ENCODE results near the gene CPD. TPM values are rescaled to one million over a fixed set of nuclear protein-coding genes. Genes with fewer than 3 reads are reported as not detected.
A peak's percentile ranks its signal among the peaks of the same experiment; 100 is the strongest.

The CPD gene
- total and polyA plus RNA-seq, 2 of the 13 experiments (the other 11 are each of a cell fraction or from before 2014, with no cell fraction given), result 46.1 to 72.3 TPM

DNA sequence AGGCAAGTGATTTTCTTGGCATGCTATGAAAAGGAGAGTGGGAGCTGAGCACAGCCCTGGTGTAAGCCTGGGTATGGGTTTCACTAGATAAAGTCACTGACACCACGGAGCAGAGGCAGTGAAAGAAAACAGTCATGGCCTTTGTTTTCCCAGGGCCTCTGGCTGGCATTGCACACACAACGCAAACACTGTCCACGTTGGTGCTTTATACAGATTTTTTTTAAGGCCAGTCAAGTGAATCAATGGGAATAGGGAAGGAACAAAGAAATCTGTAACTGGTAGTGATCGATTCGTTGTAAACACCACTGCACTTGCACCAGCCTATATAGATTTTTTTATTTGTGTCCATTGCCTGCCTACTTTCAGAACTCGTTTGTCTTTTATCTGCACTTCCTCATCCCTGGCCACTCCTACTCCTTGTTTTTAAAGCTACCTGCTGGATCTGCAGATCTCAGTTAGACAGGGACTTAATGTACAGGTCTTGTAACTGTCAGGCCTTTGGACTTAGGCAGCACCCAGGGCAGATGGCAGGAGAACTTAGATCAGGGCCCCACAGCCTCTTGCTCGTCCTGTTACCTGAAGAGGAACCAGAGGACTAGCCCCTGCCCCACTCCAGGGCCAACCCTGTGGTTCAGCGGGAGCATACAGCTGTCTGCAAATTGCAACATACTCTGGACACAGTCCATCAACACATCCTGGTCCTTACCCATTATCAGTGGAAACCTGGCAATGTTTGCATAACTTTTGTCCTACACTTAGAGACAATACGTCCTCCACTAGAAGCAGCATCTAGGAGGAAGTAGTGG, 34.2 kb upstream of the CPD start (continued):
- 0 out of 4 replicates have a peak, but pooled peaks of 1 of the 2 experiments have one; percentile 1 for TF ChIP-seq MAFK (conservative IDR thresholded peaks at IDR 0.05 in 1 of 2, IDR thresholded peaks at IDR 0.05 in 1 of 2; ENCODE audit: low read length in 2 of 2)
- TF ChIP-seq ZNF138 (CRISPR knock-in tag; IDR thresholded peaks at IDR 0.05; ENCODE audit: low read depth), result no peak
- TF ChIP-seq CREM (IDR thresholded peaks at IDR 0.05), result peak; percentile 69
- no peak for TF ChIP-seq CREM (CRISPR knock-in tag; IDR thresholded peaks at IDR 0.05)
- TF ChIP-seq TFDP2 (CRISPR knock-in tag; IDR thresholded peaks at IDR 0.05), result peak; percentile 55; the same call in 1 of the 2 replicates
- no peak for TF ChIP-seq IKZF1 (IDR thresholded peaks at IDR 0.05)
- TF ChIP-seq, protein P1, sequence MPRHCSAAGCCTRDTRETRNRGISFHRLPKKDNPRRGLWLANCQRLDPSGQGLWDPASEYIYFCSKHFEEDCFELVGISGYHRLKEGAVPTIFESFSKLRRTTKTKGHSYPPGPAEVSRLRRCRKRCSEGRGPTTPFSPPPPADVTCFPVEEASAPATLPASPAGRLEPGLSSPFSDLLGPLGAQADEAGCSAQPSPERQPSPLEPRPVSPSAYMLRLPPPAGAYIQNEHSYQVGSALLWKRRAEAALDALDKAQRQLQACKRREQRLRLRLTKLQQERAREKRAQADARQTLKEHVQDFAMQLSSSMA (CRISPR knock-in tag; IDR thresholded peaks at IDR 0.05), result 0 out of 2 replicates have a peak, but pooled peaks have one; percentile 50
- TF ChIP-seq GABPA (IDR thresholded peaks at IDR 0.05; ENCODE audit: low read depth, low read length), result no peak
- no peak; the same call in 1 of the 2 replicates for TF ChIP-seq GABPA (CRISPR knock-in tag; IDR thresholded peaks at IDR 0.05; ENCODE audit: low read depth)
- TF ChIP-seq, protein P2, sequence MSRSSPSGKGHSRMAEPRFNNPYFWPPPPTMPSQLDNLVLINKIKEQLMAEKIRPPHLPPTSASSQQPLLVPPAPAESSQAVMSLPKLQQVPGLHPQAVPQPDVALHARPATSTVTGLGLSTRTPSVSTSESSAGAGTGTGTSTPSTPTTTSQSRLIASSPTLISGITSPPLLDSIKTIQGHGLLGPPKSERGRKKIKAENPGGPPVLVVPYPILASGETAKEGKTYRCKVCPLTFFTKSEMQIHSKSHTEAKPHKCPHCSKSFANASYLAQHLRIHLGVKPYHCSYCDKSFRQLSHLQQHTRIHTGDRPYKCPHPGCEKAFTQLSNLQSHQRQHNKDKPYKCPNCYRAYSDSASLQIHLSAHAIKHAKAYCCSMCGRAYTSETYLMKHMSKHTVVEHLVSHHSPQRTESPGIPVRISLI (CRISPR knock-in tag; IDR thresholded peaks at IDR 0.05; ENCODE audit: borderline replicate concordance), result peak; percentile 96
- TF ChIP-seq, protein P3, sequence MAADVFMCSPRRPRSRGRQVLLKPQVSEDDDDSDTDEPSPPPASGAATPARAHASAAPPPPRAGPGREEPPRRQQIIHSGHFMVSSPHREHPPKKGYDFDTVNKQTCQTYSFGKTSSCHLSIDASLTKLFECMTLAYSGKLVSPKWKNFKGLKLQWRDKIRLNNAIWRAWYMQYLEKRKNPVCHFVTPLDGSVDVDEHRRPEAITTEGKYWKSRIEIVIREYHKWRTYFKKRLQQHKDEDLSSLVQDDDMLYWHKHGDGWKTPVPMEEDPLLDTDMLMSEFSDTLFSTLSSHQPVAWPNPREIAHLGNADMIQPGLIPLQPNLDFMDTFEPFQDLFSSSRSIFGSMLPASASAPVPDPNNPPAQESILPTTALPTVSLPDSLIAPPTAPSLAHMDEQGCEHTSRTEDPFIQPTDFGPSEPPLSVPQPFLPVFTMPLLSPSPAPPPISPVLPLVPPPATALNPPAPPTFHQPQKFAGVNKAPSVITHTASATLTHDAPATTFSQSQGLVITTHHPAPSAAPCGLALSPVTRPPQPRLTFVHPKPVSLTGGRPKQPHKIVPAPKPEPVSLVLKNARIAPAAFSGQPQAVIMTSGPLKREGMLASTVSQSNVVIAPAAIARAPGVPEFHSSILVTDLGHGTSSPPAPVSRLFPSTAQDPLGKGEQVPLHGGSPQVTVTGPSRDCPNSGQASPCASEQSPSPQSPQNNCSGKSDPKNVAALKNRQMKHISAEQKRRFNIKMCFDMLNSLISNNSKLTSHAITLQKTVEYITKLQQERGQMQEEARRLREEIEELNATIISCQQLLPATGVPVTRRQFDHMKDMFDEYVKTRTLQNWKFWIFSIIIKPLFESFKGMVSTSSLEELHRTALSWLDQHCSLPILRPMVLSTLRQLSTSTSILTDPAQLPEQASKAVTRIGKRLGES (CRISPR knock-in tag; IDR thresholded peaks at IDR 0.05; ENCODE audit: borderline replicate concordance), result no peak
- TF ChIP-seq KAT7 (CRISPR knock-in tag; IDR thresholded peaks at IDR 0.05; ENCODE audit: borderline replicate concordance), result peak; percentile 38; the same call in 1 of the 2 replicates
- no peak for TF ChIP-seq SETDB1 (CRISPR knock-in tag; IDR thresholded peaks at IDR 0.05; ENCODE audit: borderline replicate concordance)
- TF ChIP-seq GATAD2A (CRISPR knock-in tag; IDR thresholded peaks at IDR 0.05), result peak; percentile 96
- TF ChIP-seq FLYWCH1 (CRISPR knock-in tag; IDR thresholded peaks at IDR 0.05), result no peak
- no peak for TF ChIP-seq ATF6 (CRISPR knock-in tag; conservative IDR thresholded peaks at IDR 0.05)
- peak; percentile 99 for TF ChIP-seq CEBPB (IDR thresholded peaks at IDR 0.05; ENCODE audit: borderline replicate concordance, low read depth, low read length)
- no peak for TF ChIP-seq TBP (CRISPR knock-in tag; IDR thresholded peaks at IDR 0.05)
- no peak for TF ChIP-seq SCMH1 (CRISPR knock-in tag; IDR thresholded peaks at IDR 0.05; ENCODE audit: borderline replicate concordance)
- no peak for TF ChIP-seq MLLT10 (CRISPR knock-in tag; IDR thresholded peaks at IDR 0.05)
- TF ChIP-seq KAT8 (CRISPR knock-in tag; IDR thresholded peaks at IDR 0.05), result peak; percentile 66
- TF ChIP-seq PRPF4 (IDR thresholded peaks at IDR 0.05; ENCODE audit: low read depth, low read length, poor library complexity, severe bottlenecking), result no peak
- TF ChIP-seq ZSCAN21 (CRISPR knock-in tag; IDR thresholded peaks at IDR 0.05; ENCODE audit: borderline replicate concordance), result no peak
